ENCODE data around the gene AEBP1. TPM values are rescaled to one million over a fixed set of nuclear protein-coding genes. Genes with fewer than 3 reads are reported as not detected.

AEBP1 gene
- total and polyA plus RNA-seq, 2 donors (not counting 1 experiment from before 2014, with no cell fraction given): 44.4 to 133 TPM

DNA sequence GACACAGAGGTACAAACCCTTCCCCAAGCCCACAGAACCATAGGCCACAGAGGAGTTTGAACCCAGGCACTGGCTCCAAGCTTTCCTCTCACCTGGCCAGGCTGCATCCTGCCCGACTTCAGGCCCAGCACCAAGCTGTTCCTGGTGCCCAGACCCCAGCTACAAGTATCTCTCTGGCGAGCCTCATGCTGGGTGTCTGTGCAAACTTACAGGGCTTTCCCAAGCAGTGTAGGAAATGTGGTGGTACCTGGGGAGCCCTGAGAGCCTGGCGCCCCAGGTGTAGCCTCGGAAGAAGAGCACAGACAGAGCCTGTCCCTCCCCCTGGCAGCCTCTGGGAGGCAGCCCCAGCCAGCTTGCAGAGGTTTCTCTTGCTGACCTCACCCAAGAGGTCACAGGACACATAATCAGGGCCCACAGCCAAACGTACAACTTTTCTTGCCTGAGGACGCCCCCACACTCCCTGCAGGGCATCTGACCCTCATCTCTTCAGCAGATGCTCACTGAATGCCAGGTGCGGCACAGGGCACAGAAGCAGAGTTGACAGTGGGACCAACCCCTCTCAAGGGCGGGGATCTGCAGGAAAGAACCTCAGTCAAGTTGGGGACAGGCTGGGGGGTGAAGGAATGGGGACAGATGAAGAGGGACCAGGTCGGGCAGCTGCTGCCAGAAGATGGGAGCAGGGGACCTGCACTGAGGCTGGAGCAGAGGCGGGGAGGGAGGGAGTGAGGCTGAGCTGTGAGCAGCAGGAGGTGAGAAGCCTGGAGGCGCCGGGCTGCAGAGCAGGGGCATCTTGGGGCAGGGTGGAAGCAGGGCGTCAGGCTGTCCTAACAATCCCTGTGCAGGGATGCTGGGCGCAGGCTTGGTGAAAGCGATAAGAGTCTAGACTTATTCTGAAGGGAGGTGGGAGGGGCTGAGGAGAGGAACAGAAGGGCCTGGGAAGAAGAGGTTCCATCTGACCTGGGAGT, 53.3 kb downstream of the AEBP1 start:
- DNase-seq (ENCODE audit: low read depth in 2 of 2): no peak
- Histone ChIP-seq H3K36me3 (ENCODE audit: control insufficient read depth, insufficient read depth, low read length) (no peaks in the 10 kb centered on the region), H3K9ac (ENCODE audit: insufficient read depth, low read length) (no peak overlapping the region), H3K27me3 (ENCODE audit: control insufficient read depth, insufficient read depth, low read length) (peaks cover 6% of the 10 kb centered on the region), H2AFZ (ENCODE audit: low read length) (no peak overlapping the region), H3K9me3 (ENCODE audit: control insufficient read depth, insufficient read depth, low read depth, low read length) (no peaks in the 10 kb centered on the region), H3K4me3 (replicated peaks in 1 of 4; ENCODE audit: control extremely low read depth in 1 of 4, insufficient read depth in 1 of 4, low read depth in 3 of 4, low read length in 4 of 4) (no peak overlapping the region), H3K4me1 (ENCODE audit: control insufficient read depth, extremely low read depth, insufficient read depth, low read length) (no peaks in the 10 kb centered on the region), H4K20me1 (ENCODE audit: control insufficient read depth, extremely low read depth, insufficient read depth, low read length) (no peaks in the 10 kb centered on the region), H3K27ac (ENCODE audit: insufficient read depth, low read length) (no peak overlapping the region), H3K4me2 (ENCODE audit: extremely low read depth, insufficient read depth, low read length) (no peak overlapping the region), H3K79me2 (ENCODE audit: control insufficient read depth, insufficient read depth, low read length) (no peaks in the 10 kb centered on the region)
- TF ChIP-seq, protein P1, sequence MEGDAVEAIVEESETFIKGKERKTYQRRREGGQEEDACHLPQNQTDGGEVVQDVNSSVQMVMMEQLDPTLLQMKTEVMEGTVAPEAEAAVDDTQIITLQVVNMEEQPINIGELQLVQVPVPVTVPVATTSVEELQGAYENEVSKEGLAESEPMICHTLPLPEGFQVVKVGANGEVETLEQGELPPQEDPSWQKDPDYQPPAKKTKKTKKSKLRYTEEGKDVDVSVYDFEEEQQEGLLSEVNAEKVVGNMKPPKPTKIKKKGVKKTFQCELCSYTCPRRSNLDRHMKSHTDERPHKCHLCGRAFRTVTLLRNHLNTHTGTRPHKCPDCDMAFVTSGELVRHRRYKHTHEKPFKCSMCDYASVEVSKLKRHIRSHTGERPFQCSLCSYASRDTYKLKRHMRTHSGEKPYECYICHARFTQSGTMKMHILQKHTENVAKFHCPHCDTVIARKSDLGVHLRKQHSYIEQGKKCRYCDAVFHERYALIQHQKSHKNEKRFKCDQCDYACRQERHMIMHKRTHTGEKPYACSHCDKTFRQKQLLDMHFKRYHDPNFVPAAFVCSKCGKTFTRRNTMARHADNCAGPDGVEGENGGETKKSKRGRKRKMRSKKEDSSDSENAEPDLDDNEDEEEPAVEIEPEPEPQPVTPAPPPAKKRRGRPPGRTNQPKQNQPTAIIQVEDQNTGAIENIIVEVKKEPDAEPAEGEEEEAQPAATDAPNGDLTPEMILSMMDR (conservative IDR thresholded peaks at IDR 0.05 in 1 of 2, IDR thresholded peaks at IDR 0.05 in 1 of 2; ENCODE audit: low read depth in 1 of 2, low read length in 2 of 2): no peak
- TF ChIP-seq EZH2 (IDR thresholded peaks at IDR 0.05; ENCODE audit: low read length, missing control alignments): no peak

GRCh38 chr7:44158096-44158872, 54.1 kb downstream of the AEBP1 start:
- TF ChIP-seq, protein P1 (conservative IDR thresholded peaks at IDR 0.05 in 1 of 2, IDR thresholded peaks at IDR 0.05 in 1 of 2; ENCODE audit: low read depth in 1 of 2, low read length in 2 of 2): no peak
- TF ChIP-seq EZH2 (IDR thresholded peaks at IDR 0.05; ENCODE audit: low read length, missing control alignments): no peak
- no peak overlapping the region for H3K4me2 ChIP-seq (ENCODE audit: extremely low read depth, insufficient read depth, low read length)
- no peaks in the 10 kb centered on the region for H3K79me2 ChIP-seq (ENCODE audit: control insufficient read depth, insufficient read depth, low read length)
- H2AFZ ChIP-seq (ENCODE audit: low read length): no peak overlapping the region
- H4K20me1 ChIP-seq (ENCODE audit: control insufficient read depth, extremely low read depth, insufficient read depth, low read length): no peaks in the 10 kb centered on the region
- no peak overlapping the region for H3K9ac ChIP-seq (ENCODE audit: insufficient read depth, low read length)
- no peaks in the 10 kb centered on the region for H3K9me3 ChIP-seq (ENCODE audit: control insufficient read depth, insufficient read depth, low read depth, low read length)
- H3K4me3 ChIP-seq (replicated peaks in 1 of 4; ENCODE audit: control extremely low read depth in 1 of 4, insufficient read depth in 1 of 4, low read depth in 3 of 4, low read length in 4 of 4): no peak overlapping the region
- H3K27ac ChIP-seq (ENCODE audit: insufficient read depth, low read length): no peak overlapping the region
- H3K36me3 ChIP-seq (ENCODE audit: control insufficient read depth, insufficient read depth, low read length): no peaks in the 10 kb centered on the region
- H3K27me3 ChIP-seq (ENCODE audit: control insufficient read depth, insufficient read depth, low read length): peaks cover 9% of the 10 kb centered on the region
- H3K4me1 ChIP-seq (ENCODE audit: control insufficient read depth, extremely low read depth, insufficient read depth, low read length): peaks cover 3% of the 10 kb centered on the region
- no peak for DNase-seq (ENCODE audit: low read depth in 2 of 2)

All from fibroblast of lung (primary cell).